ENCODE measurements around the gene GSDMA. TPM values are rescaled to one million over a fixed set of nuclear protein-coding genes. Genes with fewer than 3 reads are reported as not detected.

Gene GSDMA
- total RNA-seq, 3 donors from 2014 or later = 0.32 to 1.6 (median 0.41) TPM

- ATAC-seq (no peak), DNase-seq (no peak)
- Mint-ChIP-seq H3K9me3 (no peaks in the 10 kb centered on the region), H3K4me1 (ENCODE audit: low read depth) (peaks cover 63% of the 10 kb centered on the region), H3K36me3 (ENCODE audit: insufficient read depth) (peaks cover 11% of the 10 kb centered on the region), H3K27me3 (ENCODE audit: low read depth) (no peaks in the 10 kb centered on the region), H3K4me3 (peak overlapping the region; percentile 90)
These were observed 36.6 kb upstream of the GSDMA start for GRCh38 chr17:39926135-39926587.

- H3K4me1 Mint-ChIP-seq (ENCODE audit: low read depth) = peaks cover 58% of the 10 kb centered on the region
- DNase-seq = peak; percentile 37
- peaks cover 11% of the 10 kb centered on the region for H3K36me3 Mint-ChIP-seq (ENCODE audit: insufficient read depth)
- H3K27me3 Mint-ChIP-seq (ENCODE audit: low read depth) = no peaks in the 10 kb centered on the region
- no peaks in the 10 kb centered on the region for H3K9me3 Mint-ChIP-seq
- ATAC-seq = peak; percentile 64 to 69
- H3K4me3 Mint-ChIP-seq = peak overlapping the region; percentile 90
These were observed 36.2 kb upstream of the GSDMA start for GRCh38 chr17:39926588-39927100.

- ATAC-seq (peak; percentile 86 to 90), DNase-seq (peak; percentile 89)
- Mint-ChIP-seq H3K9me3 (no peaks in the 10 kb centered on the region), H3K27me3 (ENCODE audit: low read depth) (no peaks in the 10 kb centered on the region), H3K36me3 (ENCODE audit: insufficient read depth) (peaks cover 8% of the 10 kb centered on the region), H3K4me1 (ENCODE audit: low read depth) (peaks cover 53% of the 10 kb centered on the region), H3K4me3 (peak within 1 kb of the TSS; percentile 90)
These were observed 35.5 kb upstream of the GSDMA start, which contains the start of the genes LRRC3C and ORMDL3 for GRCh38 chr17:39927101-39927928. Gene LRRC3C, plus strand, starts transcription at chr17:39927732. Its CDS starts 13,792 bp downstream, at chr17:39941524. Gene ORMDL3, minus strand, starts transcription at chr17:39927601. Its CDS starts 3,398 bp downstream, at chr17:39924203.

- Mint-ChIP-seq H3K4me3 (peak overlapping the region; percentile 90), H3K27me3 (ENCODE audit: low read depth) (no peaks in the 10 kb centered on the region), H3K9me3 (no peaks in the 10 kb centered on the region), H3K4me1 (ENCODE audit: low read depth) (peaks cover 44% of the 10 kb centered on the region), H3K36me3 (ENCODE audit: insufficient read depth) (peaks cover 4% of the 10 kb centered on the region)
- ATAC-seq = peak in 1 of 2 donors; percentile 1
- no peak for DNase-seq
These were observed 34.6 kb upstream of the GSDMA start for GRCh38 chr17:39927929-39928857.

- no peak for DNase-seq
- ATAC-seq = peak; percentile 3 to 4
- H3K36me3 Mint-ChIP-seq (ENCODE audit: insufficient read depth) = peaks cover 2% of the 10 kb centered on the region
- no peaks in the 10 kb centered on the region for H3K27me3 Mint-ChIP-seq (ENCODE audit: low read depth)
- peak overlapping the region; percentile 38 for H3K4me3 Mint-ChIP-seq
- peaks cover 40% of the 10 kb centered on the region for H3K4me1 Mint-ChIP-seq (ENCODE audit: low read depth)
- H3K9me3 Mint-ChIP-seq = no peaks in the 10 kb centered on the region
These were observed 33.8 kb upstream of the GSDMA start for GRCh38 chr17:39928858-39929645.

GRCh38 chr17:39929646-39930407 lies 33.0 kb upstream of the GSDMA start:
- Mint-ChIP-seq H3K4me3 (no peak overlapping the region), H3K4me1 (ENCODE audit: low read depth) (peaks cover 32% of the 10 kb centered on the region), H3K27me3 (ENCODE audit: low read depth) (no peaks in the 10 kb centered on the region)

GRCh38 chr17:39933912-39934311 lies 28.9 kb upstream of the GSDMA start:
- Mint-ChIP-seq H3K27me3 (ENCODE audit: low read depth) (no peaks in the 10 kb centered on the region), H3K36me3 (ENCODE audit: insufficient read depth) (no peaks in the 10 kb centered on the region), H3K4me1 (ENCODE audit: low read depth) (peaks cover 7% of the 10 kb centered on the region), H3K4me3 (no peak overlapping the region), H3K9me3 (no peaks in the 10 kb centered on the region)
- DNase-seq = no peak
- ATAC-seq = no peak

More at GRCh38 chr17:39929646-39930407, 33.0 kb upstream of the GSDMA start:
- ATAC-seq (no peak), DNase-seq (no peak)
- H3K9me3 Mint-ChIP-seq = no peaks in the 10 kb centered on the region
- no peaks in the 10 kb centered on the region for H3K36me3 Mint-ChIP-seq (ENCODE audit: insufficient read depth)

GRCh38 chr17:39934324-39934723 lies 28.5 kb upstream of the GSDMA start:
- Mint-ChIP-seq H3K36me3 (ENCODE audit: insufficient read depth) (no peaks in the 10 kb centered on the region), H3K9me3 (no peaks in the 10 kb centered on the region), H3K27me3 (ENCODE audit: low read depth) (no peaks in the 10 kb centered on the region), H3K4me3 (no peak overlapping the region), H3K4me1 (ENCODE audit: low read depth) (peaks cover 7% of the 10 kb centered on the region)
- ATAC-seq (no peak), DNase-seq (no peak)

GRCh38 chr17:39935909-39936308 lies 26.9 kb upstream of the GSDMA start:
- Mint-ChIP-seq H3K9me3 (no peaks in the 10 kb centered on the region), H3K36me3 (ENCODE audit: insufficient read depth) (no peaks in the 10 kb centered on the region), H3K4me1 (ENCODE audit: low read depth) (peaks cover 14% of the 10 kb centered on the region), H3K4me3 (no peak overlapping the region), H3K27me3 (ENCODE audit: low read depth) (no peaks in the 10 kb centered on the region)
- ATAC-seq (no peak), DNase-seq (no peak)

- Mint-ChIP-seq H3K4me3 (no peak overlapping the region), H3K4me1 (ENCODE audit: low read depth) (peaks cover 14% of the 10 kb centered on the region), H3K9me3 (no peaks in the 10 kb centered on the region), H3K36me3 (ENCODE audit: insufficient read depth) (no peaks in the 10 kb centered on the region), H3K27me3 (ENCODE audit: low read depth) (peaks cover under 1% of the 10 kb centered on the region)
- ATAC-seq (no peak), DNase-seq (no peak)
These were observed 25.4 kb upstream of the GSDMA start for GRCh38 chr17:39937447-39937846.

- Mint-ChIP-seq H3K4me1 (ENCODE audit: low read depth) (peaks cover 14% of the 10 kb centered on the region), H3K36me3 (ENCODE audit: insufficient read depth) (no peaks in the 10 kb centered on the region), H3K4me3 (no peak overlapping the region), H3K27me3 (ENCODE audit: low read depth) (peaks cover 2% of the 10 kb centered on the region), H3K9me3 (no peaks in the 10 kb centered on the region)
- no peak for DNase-seq
- ATAC-seq = no peak
These were observed 24.5 kb upstream of the GSDMA start for GRCh38 chr17:39938140-39938869.

GRCh38 chr17:39939106-39939505 lies 23.7 kb upstream of the GSDMA start:
- ATAC-seq = no peak
- H3K36me3 Mint-ChIP-seq (ENCODE audit: insufficient read depth) = no peaks in the 10 kb centered on the region
- H3K4me1 Mint-ChIP-seq (ENCODE audit: low read depth) = peaks cover 14% of the 10 kb centered on the region
- peaks cover 2% of the 10 kb centered on the region for H3K27me3 Mint-ChIP-seq (ENCODE audit: low read depth)
- H3K4me3 Mint-ChIP-seq = no peak overlapping the region
- no peaks in the 10 kb centered on the region for H3K9me3 Mint-ChIP-seq
- DNase-seq = no peak

Measured in activated T-cell treated with anti-CD3 and anti-CD28 coated beads, Interleukin-2, amount 50 U/mL, for 4 hours (primary cell).